ENCODE data around the gene CNTN4. TPM values are rescaled to one million over a fixed set of nuclear protein-coding genes. Genes with fewer than 3 reads are reported as not detected.

Gene CNTN4
- total RNA-seq, 1 experiment from 2014 or later = not detected

DNA sequence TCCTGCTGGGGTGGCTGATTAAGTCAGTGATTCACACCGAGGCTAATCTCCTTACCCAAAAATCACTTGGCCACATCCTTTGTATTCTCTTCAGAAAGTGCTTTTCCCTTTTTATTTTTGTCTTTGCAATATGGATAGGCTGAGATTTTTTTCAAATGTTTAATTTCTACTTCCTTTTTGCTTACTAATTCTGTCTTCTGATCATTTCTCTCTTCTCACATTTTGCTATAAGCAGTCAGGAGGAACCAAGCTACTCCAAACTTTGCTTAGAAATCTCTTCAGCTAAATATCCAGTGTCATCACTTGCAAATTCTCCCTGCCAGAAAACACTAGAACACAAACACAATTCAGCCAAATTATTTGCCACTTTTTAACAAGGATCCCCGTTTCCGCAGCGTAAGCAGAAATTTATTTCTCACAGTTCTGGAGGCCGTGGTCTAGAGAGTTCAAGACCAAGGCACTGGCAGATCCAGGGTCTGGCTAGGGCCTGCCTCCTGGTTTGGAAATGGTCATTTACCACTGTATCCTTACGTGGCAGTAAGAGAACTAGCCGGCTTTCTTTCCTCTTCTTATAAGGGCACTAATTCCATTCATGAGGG is 906.6 kb downstream of the CNTN4 start (continued):
- TF ChIP-seq, protein P1, sequence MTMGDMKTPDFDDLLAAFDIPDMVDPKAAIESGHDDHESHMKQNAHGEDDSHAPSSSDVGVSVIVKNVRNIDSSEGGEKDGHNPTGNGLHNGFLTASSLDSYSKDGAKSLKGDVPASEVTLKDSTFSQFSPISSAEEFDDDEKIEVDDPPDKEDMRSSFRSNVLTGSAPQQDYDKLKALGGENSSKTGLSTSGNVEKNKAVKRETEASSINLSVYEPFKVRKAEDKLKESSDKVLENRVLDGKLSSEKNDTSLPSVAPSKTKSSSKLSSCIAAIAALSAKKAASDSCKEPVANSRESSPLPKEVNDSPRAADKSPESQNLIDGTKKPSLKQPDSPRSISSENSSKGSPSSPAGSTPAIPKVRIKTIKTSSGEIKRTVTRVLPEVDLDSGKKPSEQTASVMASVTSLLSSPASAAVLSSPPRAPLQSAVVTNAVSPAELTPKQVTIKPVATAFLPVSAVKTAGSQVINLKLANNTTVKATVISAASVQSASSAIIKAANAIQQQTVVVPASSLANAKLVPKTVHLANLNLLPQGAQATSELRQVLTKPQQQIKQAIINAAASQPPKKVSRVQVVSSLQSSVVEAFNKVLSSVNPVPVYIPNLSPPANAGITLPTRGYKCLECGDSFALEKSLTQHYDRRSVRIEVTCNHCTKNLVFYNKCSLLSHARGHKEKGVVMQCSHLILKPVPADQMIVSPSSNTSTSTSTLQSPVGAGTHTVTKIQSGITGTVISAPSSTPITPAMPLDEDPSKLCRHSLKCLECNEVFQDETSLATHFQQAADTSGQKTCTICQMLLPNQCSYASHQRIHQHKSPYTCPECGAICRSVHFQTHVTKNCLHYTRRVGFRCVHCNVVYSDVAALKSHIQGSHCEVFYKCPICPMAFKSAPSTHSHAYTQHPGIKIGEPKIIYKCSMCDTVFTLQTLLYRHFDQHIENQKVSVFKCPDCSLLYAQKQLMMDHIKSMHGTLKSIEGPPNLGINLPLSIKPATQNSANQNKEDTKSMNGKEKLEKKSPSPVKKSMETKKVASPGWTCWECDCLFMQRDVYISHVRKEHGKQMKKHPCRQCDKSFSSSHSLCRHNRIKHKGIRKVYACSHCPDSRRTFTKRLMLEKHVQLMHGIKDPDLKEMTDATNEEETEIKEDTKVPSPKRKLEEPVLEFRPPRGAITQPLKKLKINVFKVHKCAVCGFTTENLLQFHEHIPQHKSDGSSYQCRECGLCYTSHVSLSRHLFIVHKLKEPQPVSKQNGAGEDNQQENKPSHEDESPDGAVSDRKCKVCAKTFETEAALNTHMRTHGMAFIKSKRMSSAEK (CRISPR knock-in tag; IDR thresholded peaks at IDR 0.05; ENCODE audit: borderline replicate concordance) = no peak
- TF ChIP-seq ESRRA (CRISPR knock-in tag; IDR thresholded peaks at IDR 0.05; ENCODE audit: borderline replicate concordance) (no peak), ATF1 (CRISPR knock-in tag; IDR thresholded peaks at IDR 0.05) (no peak)

DNA sequence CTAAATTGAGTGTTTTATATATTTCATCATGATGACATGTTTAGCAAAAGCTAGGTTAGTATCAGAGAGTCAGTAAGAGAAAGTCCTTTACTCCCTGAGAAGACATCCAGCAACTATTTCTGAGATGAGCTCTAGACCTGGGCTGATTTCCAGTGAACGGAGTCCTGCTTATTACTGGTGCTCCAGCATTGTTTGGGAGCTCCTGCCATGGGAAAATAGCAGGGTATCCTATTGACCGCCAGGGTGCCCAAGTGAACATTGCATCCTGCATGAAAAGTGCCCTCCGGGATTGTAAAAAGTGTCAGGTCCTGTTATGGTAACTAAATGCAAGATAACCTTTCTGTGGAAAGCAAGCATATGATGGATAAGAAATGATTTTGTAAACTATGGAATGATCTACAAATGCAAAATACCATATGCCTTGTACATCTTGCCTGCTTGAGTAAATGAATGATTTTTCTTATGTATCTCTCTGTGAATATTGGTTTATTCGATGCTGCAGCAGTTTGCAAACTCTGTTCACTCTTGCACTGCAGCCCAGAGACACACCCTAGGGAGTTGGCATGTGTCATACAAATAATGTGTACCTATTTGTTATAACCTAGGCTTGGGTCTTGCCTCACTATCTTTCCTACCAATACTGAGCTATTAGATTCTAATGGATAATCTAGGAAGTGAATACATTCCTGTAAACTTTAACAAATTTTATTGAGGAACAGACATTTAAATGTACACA is 914.8 kb downstream of the CNTN4 start:
- Mint-ChIP-seq H3K4me3 (no peak overlapping the region), H3K9me3 (peaks cover 80% of the 10 kb centered on the region), H3K27ac (no peak overlapping the region), H3K4me1 (peaks cover 10% of the 10 kb centered on the region), H3K36me3 (peaks cover 49% of the 10 kb centered on the region), H3K27me3 (ENCODE audit: low read depth) (peaks cover 12% of the 10 kb centered on the region)
- DNase-seq (ENCODE audit: low spot score) = no peak
- no peak for ATAC-seq
- ChIA-PET POLR2A (no interaction called here), CTCF (no interaction called here)
- TF ChIP-seq CREB1 (CRISPR knock-in tag; IDR thresholded peaks at IDR 0.05) = no peak
- TF ChIP-seq, protein P2, sequence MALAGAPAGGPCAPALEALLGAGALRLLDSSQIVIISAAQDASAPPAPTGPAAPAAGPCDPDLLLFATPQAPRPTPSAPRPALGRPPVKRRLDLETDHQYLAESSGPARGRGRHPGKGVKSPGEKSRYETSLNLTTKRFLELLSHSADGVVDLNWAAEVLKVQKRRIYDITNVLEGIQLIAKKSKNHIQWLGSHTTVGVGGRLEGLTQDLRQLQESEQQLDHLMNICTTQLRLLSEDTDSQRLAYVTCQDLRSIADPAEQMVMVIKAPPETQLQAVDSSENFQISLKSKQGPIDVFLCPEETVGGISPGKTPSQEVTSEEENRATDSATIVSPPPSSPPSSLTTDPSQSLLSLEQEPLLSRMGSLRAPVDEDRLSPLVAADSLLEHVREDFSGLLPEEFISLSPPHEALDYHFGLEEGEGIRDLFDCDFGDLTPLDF (CRISPR knock-in tag; IDR thresholded peaks at IDR 0.05) = no peak
- TF ChIP-seq ZNF263 (CRISPR knock-in tag; IDR thresholded peaks at IDR 0.05; ENCODE audit: low read depth) = no peak
- TF ChIP-seq, protein P3, sequence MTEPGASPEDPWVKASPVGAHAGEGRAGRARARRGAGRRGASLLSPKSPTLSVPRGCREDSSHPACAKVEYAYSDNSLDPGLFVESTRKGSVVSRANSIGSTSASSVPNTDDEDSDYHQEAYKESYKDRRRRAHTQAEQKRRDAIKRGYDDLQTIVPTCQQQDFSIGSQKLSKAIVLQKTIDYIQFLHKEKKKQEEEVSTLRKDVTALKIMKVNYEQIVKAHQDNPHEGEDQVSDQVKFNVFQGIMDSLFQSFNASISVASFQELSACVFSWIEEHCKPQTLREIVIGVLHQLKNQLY (CRISPR knock-in tag; IDR thresholded peaks at IDR 0.05) = no peak
- no peak for TF ChIP-seq KAT7 (CRISPR knock-in tag; IDR thresholded peaks at IDR 0.05; ENCODE audit: borderline replicate concordance)
- TF ChIP-seq, protein P4, sequence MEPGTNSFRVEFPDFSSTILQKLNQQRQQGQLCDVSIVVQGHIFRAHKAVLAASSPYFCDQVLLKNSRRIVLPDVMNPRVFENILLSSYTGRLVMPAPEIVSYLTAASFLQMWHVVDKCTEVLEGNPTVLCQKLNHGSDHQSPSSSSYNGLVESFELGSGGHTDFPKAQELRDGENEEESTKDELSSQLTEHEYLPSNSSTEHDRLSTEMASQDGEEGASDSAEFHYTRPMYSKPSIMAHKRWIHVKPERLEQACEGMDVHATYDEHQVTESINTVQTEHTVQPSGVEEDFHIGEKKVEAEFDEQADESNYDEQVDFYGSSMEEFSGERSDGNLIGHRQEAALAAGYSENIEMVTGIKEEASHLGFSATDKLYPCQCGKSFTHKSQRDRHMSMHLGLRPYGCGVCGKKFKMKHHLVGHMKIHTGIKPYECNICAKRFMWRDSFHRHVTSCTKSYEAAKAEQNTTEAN (CRISPR knock-in tag; IDR thresholded peaks at IDR 0.05) = no peak
- TF ChIP-seq, protein P5, sequence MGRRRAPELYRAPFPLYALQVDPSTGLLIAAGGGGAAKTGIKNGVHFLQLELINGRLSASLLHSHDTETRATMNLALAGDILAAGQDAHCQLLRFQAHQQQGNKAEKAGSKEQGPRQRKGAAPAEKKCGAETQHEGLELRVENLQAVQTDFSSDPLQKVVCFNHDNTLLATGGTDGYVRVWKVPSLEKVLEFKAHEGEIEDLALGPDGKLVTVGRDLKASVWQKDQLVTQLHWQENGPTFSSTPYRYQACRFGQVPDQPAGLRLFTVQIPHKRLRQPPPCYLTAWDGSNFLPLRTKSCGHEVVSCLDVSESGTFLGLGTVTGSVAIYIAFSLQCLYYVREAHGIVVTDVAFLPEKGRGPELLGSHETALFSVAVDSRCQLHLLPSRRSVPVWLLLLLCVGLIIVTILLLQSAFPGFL (CRISPR knock-in tag; IDR thresholded peaks at IDR 0.05; ENCODE audit: borderline replicate concordance) = no peak
- TF ChIP-seq ZNF121 (CRISPR knock-in tag; IDR thresholded peaks at IDR 0.05) = no peak
- TF ChIP-seq GRHL2 (CRISPR knock-in tag; IDR thresholded peaks at IDR 0.05; ENCODE audit: insufficient replicate concordance, severe bottlenecking) = no peak
- TF ChIP-seq NFATC4 (CRISPR knock-in tag; IDR thresholded peaks at IDR 0.05) = no peak
- TF ChIP-seq, protein P6, sequence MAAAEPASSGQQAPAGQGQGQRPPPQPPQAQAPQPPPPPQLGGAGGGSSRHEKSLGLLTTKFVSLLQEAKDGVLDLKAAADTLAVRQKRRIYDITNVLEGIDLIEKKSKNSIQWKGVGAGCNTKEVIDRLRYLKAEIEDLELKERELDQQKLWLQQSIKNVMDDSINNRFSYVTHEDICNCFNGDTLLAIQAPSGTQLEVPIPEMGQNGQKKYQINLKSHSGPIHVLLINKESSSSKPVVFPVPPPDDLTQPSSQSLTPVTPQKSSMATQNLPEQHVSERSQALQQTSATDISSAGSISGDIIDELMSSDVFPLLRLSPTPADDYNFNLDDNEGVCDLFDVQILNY (CRISPR knock-in tag; IDR thresholded peaks at IDR 0.05) = no peak
- TF ChIP-seq CBFB (CRISPR knock-in tag; IDR thresholded peaks at IDR 0.05; ENCODE audit: low read depth) = no peak
- TF ChIP-seq GTF2I (CRISPR knock-in tag; conservative IDR thresholded peaks at IDR 0.05) = no peak
- TF ChIP-seq TEAD4 (CRISPR knock-in tag; IDR thresholded peaks at IDR 0.05) = no peak
- TF ChIP-seq, protein P7, sequence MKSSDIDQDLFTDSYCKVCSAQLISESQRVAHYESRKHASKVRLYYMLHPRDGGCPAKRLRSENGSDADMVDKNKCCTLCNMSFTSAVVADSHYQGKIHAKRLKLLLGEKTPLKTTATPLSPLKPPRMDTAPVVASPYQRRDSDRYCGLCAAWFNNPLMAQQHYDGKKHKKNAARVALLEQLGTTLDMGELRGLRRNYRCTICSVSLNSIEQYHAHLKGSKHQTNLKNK (CRISPR knock-in tag; IDR thresholded peaks at IDR 0.05) = no peak
- no peak for TF ChIP-seq ZNF416 (CRISPR knock-in tag; IDR thresholded peaks at IDR 0.05)
- TF ChIP-seq, protein P8, sequence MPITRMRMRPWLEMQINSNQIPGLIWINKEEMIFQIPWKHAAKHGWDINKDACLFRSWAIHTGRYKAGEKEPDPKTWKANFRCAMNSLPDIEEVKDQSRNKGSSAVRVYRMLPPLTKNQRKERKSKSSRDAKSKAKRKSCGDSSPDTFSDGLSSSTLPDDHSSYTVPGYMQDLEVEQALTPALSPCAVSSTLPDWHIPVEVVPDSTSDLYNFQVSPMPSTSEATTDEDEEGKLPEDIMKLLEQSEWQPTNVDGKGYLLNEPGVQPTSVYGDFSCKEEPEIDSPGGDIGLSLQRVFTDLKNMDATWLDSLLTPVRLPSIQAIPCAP (CRISPR knock-in tag; IDR thresholded peaks at IDR 0.05) = no peak
- no peak for TF ChIP-seq ZNF423 (CRISPR knock-in tag; IDR thresholded peaks at IDR 0.05)
- TF ChIP-seq, protein P9, sequence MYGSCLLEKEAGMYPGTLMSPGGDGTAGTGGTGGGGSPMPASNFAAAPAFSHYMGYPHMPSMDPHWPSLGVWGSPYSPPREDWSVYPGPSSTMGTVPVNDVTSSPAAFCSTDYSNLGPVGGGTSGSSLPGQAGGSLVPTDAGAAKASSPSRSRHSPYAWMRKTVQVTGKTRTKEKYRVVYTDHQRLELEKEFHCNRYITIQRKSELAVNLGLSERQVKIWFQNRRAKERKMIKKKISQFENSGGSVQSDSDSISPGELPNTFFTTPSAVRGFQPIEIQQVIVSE (CRISPR knock-in tag; IDR thresholded peaks at IDR 0.05; ENCODE audit: borderline replicate concordance) = no peak
- no peak for TF ChIP-seq ELF4 (CRISPR knock-in tag; IDR thresholded peaks at IDR 0.05; ENCODE audit: low read depth)
